Panc1 (cell line): Measurements from ENCODE around the gene GKAP1.
"Not testable (repeated sequence)": the region's sequence is repeated elsewhere in the genome, so short reads cannot be mapped to it uniquely, and the experiment has no call there.

Experiments
- POLR2AphosphoS5 ChIP-seq: IDR thresholded peaks from 2 replicates; pipeline ENCODE4 v1.6.1; 2012; ENCODE audit warnings: mild to moderate bottlenecking, low read depth, low read length, moderate library complexity
- SIN3A ChIP-seq: IDR thresholded peaks from 2 replicates; pipeline ENCODE4 v1.6.1; 2012; ENCODE audit warnings: low read depth, mild to moderate bottlenecking, low read length, moderate library complexity, borderline replicate concordance; ENCODE audit not compliant: insufficient read depth
- TCF7L2 ChIP-seq: IDR thresholded peaks from 2 replicates; pipeline ENCODE4 v1.6.1; 2011; ENCODE audit warnings: mild to moderate bottlenecking, low read depth, low read length, inconsistent platforms
- TF ChIP-seq, protein P1 (sequence below): fragments of 450-650 bp; IDR thresholded peaks from 2 replicates; pipeline ENCODE4 v1.5.1; 2017; ENCODE audit warnings: mild to moderate bottlenecking
- TF ChIP-seq, protein P2 (sequence below), 2 experiments: IDR thresholded peaks; 2 replicates each; pipeline ENCODE4 v1.6.1; 2011 to 2012; ENCODE audit warnings: low read depth in 2 of 2, control low read depth in 1 of 2, low read length in 1 of 2, mild to moderate bottlenecking in 1 of 2, moderate library complexity in 1 of 2; ENCODE audit not compliant: insufficient read depth in 1 of 2

DNA sequence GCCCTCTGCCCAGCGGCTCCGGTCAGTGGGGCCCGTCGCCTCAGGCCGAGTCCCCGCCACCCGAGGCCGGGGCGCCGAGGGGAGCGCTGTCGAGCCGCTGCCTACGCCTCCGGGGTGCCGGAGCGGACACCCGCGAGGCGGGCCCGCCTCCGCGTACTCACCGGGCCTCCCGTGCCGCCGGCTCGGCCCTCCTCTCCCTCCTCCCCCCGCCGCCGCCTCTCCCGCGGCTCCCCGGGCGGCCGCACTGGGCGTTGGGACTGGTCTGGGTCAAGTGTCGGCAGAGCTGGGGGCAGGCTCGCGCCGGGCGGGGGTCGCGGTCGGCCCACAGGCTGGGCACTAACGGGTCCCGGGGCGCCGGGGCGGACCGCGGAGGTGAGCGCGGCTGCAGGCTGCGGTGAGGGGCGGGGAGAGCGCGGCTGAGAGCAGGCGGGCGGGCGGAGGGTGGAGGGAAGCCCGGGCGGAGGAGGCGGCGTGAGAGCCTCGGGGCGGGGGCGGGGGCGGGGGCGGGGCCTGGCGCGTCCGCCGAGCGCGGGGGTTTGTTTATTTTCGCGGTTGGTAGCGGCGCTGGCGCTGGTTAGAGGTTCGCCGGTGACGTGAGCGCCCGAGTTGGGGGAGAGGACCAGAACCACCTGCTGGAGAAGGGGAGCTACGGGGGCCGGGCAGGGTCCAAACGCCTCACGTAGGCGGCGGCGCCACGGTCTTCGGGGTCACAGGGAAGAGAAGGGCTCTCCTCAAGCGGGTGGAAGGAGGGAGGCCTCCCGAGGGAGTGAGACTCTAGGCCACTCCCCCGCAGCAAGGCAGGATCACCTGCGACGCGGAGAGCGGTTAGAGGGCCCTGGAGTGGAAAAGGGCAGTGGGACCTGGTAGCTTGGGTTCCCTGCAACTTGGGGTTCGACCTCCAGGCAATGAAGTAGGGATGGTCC is at the start of gene GKAP1:
- TF ChIP-seq POLR2AphosphoS5, TCF7L2, SIN3A: not testable (repeated sequence)
- TF ChIP-seq, protein P1, sequence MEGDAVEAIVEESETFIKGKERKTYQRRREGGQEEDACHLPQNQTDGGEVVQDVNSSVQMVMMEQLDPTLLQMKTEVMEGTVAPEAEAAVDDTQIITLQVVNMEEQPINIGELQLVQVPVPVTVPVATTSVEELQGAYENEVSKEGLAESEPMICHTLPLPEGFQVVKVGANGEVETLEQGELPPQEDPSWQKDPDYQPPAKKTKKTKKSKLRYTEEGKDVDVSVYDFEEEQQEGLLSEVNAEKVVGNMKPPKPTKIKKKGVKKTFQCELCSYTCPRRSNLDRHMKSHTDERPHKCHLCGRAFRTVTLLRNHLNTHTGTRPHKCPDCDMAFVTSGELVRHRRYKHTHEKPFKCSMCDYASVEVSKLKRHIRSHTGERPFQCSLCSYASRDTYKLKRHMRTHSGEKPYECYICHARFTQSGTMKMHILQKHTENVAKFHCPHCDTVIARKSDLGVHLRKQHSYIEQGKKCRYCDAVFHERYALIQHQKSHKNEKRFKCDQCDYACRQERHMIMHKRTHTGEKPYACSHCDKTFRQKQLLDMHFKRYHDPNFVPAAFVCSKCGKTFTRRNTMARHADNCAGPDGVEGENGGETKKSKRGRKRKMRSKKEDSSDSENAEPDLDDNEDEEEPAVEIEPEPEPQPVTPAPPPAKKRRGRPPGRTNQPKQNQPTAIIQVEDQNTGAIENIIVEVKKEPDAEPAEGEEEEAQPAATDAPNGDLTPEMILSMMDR, result not testable (repeated sequence)
- TF ChIP-seq, protein P2, sequence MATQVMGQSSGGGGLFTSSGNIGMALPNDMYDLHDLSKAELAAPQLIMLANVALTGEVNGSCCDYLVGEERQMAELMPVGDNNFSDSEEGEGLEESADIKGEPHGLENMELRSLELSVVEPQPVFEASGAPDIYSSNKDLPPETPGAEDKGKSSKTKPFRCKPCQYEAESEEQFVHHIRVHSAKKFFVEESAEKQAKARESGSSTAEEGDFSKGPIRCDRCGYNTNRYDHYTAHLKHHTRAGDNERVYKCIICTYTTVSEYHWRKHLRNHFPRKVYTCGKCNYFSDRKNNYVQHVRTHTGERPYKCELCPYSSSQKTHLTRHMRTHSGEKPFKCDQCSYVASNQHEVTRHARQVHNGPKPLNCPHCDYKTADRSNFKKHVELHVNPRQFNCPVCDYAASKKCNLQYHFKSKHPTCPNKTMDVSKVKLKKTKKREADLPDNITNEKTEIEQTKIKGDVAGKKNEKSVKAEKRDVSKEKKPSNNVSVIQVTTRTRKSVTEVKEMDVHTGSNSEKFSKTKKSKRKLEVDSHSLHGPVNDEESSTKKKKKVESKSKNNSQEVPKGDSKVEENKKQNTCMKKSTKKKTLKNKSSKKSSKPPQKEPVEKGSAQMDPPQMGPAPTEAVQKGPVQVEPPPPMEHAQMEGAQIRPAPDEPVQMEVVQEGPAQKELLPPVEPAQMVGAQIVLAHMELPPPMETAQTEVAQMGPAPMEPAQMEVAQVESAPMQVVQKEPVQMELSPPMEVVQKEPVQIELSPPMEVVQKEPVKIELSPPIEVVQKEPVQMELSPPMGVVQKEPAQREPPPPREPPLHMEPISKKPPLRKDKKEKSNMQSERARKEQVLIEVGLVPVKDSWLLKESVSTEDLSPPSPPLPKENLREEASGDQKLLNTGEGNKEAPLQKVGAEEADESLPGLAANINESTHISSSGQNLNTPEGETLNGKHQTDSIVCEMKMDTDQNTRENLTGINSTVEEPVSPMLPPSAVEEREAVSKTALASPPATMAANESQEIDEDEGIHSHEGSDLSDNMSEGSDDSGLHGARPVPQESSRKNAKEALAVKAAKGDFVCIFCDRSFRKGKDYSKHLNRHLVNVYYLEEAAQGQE (IDR thresholded peaks at IDR 0.05; ENCODE audit: insufficient read depth in 1 of 2, low read depth in 2 of 2, low read length in 1 of 2), result not testable (repeated sequence)
